Ureter (tissue), 1 donor: ENCODE data around the gene DDX51. TPM values are rescaled to one million over a fixed set of nuclear protein-coding genes. Genes with fewer than 3 reads are reported as not detected.

Experiments
- total RNA-seq: library from RNA; stranded (reverse); gene quantifications from one replicate; pipeline ENCODE4 v1.2.4, GENCODE V29; 2023
- donor health status: DM: yes; HTN: yes; CAD: no.

Gene DDX51
- total RNA-seq, 1 donor from 2014 or later = 28.7 TPM

Other genes starting within 250 kb of the DDX51 start
- 31.8 TPM for gene ULK1, start 249.7 kb downstream of the DDX51 start, total RNA-seq
- gene PUS1, start 215.0 kb downstream of the DDX51 start, total RNA-seq = 46.9 TPM
- 71.8 TPM for gene EP400, start 194.4 kb downstream of the DDX51 start, total RNA-seq
- 25.0 TPM for gene NOC4L, start 138 bp upstream of the DDX51 start, total RNA-seq
- gene GALNT9, start 185.3 kb upstream of the DDX51 start, total RNA-seq = 0.44 TPM